ENCODE data around the gene DRC1. TPM values are rescaled to one million over a fixed set of nuclear protein-coding genes. Genes with fewer than 3 reads are reported as not detected.

DRC1 gene
- polyA plus RNA-seq, 1 of the 3 experiments (the other 2 are of a cell fraction): 0.18 TPM

GRCh38 chr2:26477126-26477910 is 75.6 kb downstream of the DRC1 start:
- H4K20me1 ChIP-seq (ENCODE audit: insufficient read depth): no peaks in the 10 kb centered on the region
- no peaks in the 10 kb centered on the region for H3K27me3 ChIP-seq (ENCODE audit: insufficient read depth)
- TF ChIP-seq TAF1 (IDR thresholded peaks at IDR 0.05; ENCODE audit: borderline replicate concordance, low read depth, low read length): no peak
- no peaks in the 10 kb centered on the region for H3K9me3 ChIP-seq
- H3K9me2 ChIP-seq: no peaks in the 10 kb centered on the region
- no peaks in the 10 kb centered on the region for H3F3A ChIP-seq (replicated peaks; ENCODE audit: insufficient read depth)
- DNase-seq: no peak
- H3K4me2 ChIP-seq: no peak overlapping the region
- no peak overlapping the region for H3K9ac ChIP-seq
- no peaks in the 10 kb centered on the region for H3K79me2 ChIP-seq (ENCODE audit: insufficient read depth)
- H3K4me3 ChIP-seq (ENCODE audit: low read depth in 2 of 2, low read length in 1 of 2): no peak overlapping the region
- no peaks in the 10 kb centered on the region for H3K36me3 ChIP-seq (replicated peaks in 1 of 2; ENCODE audit: control insufficient read depth in 1 of 2, insufficient read depth in 2 of 2, low read length in 1 of 2)
- no peak overlapping the region for H3K27ac ChIP-seq (ENCODE audit: low read depth in 2 of 2, low read length in 1 of 2)
- peak overlapping the region; percentile 35; the same call in 1 of the 2 replicates for H2AFZ ChIP-seq (ENCODE audit: low read depth)
- H3K4me1 ChIP-seq (ENCODE audit: control insufficient read depth in 1 of 2, insufficient read depth in 2 of 2, low read depth in 1 of 2, low read length in 1 of 2): peaks cover 0 to 9% of the 10 kb centered on the region in 2 experiments; a peak in 1 of 4 replicates
- WGBS (ENCODE audit: low lambda C conversion rate): 81% methylated on average over 30 of the region's 33 CpGs
- ChIA-PET CTCF (interaction anchor here (1.3 to 2.5 kb wide), 4 partner anchors 10 to 101 kb away, joined by 4 to 8 read pairs (median 4); no protein-coding TSS in a partner anchor), POLR2A (no interaction called here)

GRCh38 chr2:26477911-26478253 is 76.2 kb downstream of the DRC1 start, which contains the start of gene OTOF:
TSS of gene OTOF (minus strand) at chr2:26478124.
- peak; percentile 66 for DNase-seq
- no peak for TF ChIP-seq NFIC (IDR thresholded peaks at IDR 0.05; ENCODE audit: borderline replicate concordance)
- no peak for TF ChIP-seq USF1 (IDR thresholded peaks at IDR 0.05; ENCODE audit: borderline replicate concordance, low read depth)
- TF ChIP-seq NRF1 (IDR thresholded peaks at IDR 0.05; ENCODE audit: low read depth, low read length): no peak
- TF ChIP-seq REST (IDR thresholded peaks at IDR 0.05; ENCODE audit: low read depth, low read length): no peak
- TF ChIP-seq USF2 (IDR thresholded peaks at IDR 0.05; ENCODE audit: borderline replicate concordance, low read depth, low read length): no peak
- no peak for TF ChIP-seq IRF3 (IDR thresholded peaks at IDR 0.05; ENCODE audit: low read depth, low read length)
- no peak for TF ChIP-seq SMC3 (IDR thresholded peaks at IDR 0.05; ENCODE audit: low read depth, low read length)
- no peak for TF ChIP-seq FOXM1 (IDR thresholded peaks at IDR 0.05; ENCODE audit: low read depth)
- TF ChIP-seq EP300 (IDR thresholded peaks at IDR 0.05; ENCODE audit: borderline replicate concordance in 1 of 2, low read depth in 1 of 2, low read length in 1 of 2): no peak
- no peak for TF ChIP-seq RAD21 (IDR thresholded peaks at IDR 0.05; ENCODE audit: low read length)
- TF ChIP-seq FOXJ3 (CRISPR knock-in tag; IDR thresholded peaks at IDR 0.05): no peak
- TF ChIP-seq CHD2 (IDR thresholded peaks at IDR 0.05; ENCODE audit: low read length, partially characterized antibody): no peak
- no peak for TF ChIP-seq RXRA (IDR thresholded peaks at IDR 0.05; ENCODE audit: borderline replicate concordance, low read depth)
- TF ChIP-seq EZH2phosphoT487 (IDR thresholded peaks at IDR 0.05; ENCODE audit: borderline replicate concordance, low read depth): no peak
- TF ChIP-seq RCOR1 (IDR thresholded peaks at IDR 0.05; ENCODE audit: low read length): no peak
- TF ChIP-seq CTCF (IDR thresholded peaks at IDR 0.05): no peak
- TF ChIP-seq YY1 (IDR thresholded peaks at IDR 0.05; ENCODE audit: low read depth): no peak

More at GRCh38 chr2:26477911-26478253, 76.2 kb downstream of the DRC1 start, which contains the start of gene OTOF:
- no peaks in the 10 kb centered on the region for H3K27me3 ChIP-seq (ENCODE audit: insufficient read depth)
- ChIA-PET CTCF (interaction anchor here (1.1 to 2.5 kb wide), 5 partner anchors 10 to 148 kb away, joined by 4 to 8 read pairs (median 4); no protein-coding TSS in a partner anchor), POLR2A (no interaction called here)
- no peaks in the 10 kb centered on the region for H3K79me2 ChIP-seq (ENCODE audit: insufficient read depth)
- H3K9me2 ChIP-seq: no peaks in the 10 kb centered on the region
- no peak within 1 kb of the TSS for H3K4me2 ChIP-seq
- no peaks in the 10 kb centered on the region for H3K36me3 ChIP-seq (replicated peaks in 1 of 2; ENCODE audit: control insufficient read depth in 1 of 2, insufficient read depth in 2 of 2, low read length in 1 of 2)
- no peaks in the 10 kb centered on the region for H3F3A ChIP-seq (replicated peaks; ENCODE audit: insufficient read depth)
- H3K4me3 ChIP-seq (ENCODE audit: low read depth in 2 of 2, low read length in 1 of 2): no peak within 1 kb of the TSS
- H4K20me1 ChIP-seq (ENCODE audit: insufficient read depth): no peaks in the 10 kb centered on the region
- no peak within 1 kb of the TSS for H3K9ac ChIP-seq
- H2AFZ ChIP-seq (ENCODE audit: low read depth): peak within 1 kb of the TSS; percentile 35; the same call in 1 of the 2 replicates
- 17% methylated on average over 2 of the region's 3 CpGs for WGBS (ENCODE audit: low lambda C conversion rate)
- H3K9me3 ChIP-seq: no peaks in the 10 kb centered on the region
- H3K27ac ChIP-seq (ENCODE audit: low read depth in 2 of 2, low read length in 1 of 2): no peak within 1 kb of the TSS
- H3K4me1 ChIP-seq (ENCODE audit: control insufficient read depth in 1 of 2, insufficient read depth in 2 of 2, low read depth in 1 of 2, low read length in 1 of 2): peaks cover 0 to 9% of the 10 kb centered on the region in 2 experiments; a peak in 1 of 4 replicates

Measured in SK-N-SH (cell line).